Activated naive CD4-positive, alpha-beta T cell treated with Interleukin-2 at 50 U/mL for 16 hours (primary cell): Measurements from ENCODE around the gene CBX4.

Experiments
- DNase-seq: peaks from one replicate; pipeline ENCODE4 v3.0.0-alpha.2; 2020

CBX4 gene

DNA sequence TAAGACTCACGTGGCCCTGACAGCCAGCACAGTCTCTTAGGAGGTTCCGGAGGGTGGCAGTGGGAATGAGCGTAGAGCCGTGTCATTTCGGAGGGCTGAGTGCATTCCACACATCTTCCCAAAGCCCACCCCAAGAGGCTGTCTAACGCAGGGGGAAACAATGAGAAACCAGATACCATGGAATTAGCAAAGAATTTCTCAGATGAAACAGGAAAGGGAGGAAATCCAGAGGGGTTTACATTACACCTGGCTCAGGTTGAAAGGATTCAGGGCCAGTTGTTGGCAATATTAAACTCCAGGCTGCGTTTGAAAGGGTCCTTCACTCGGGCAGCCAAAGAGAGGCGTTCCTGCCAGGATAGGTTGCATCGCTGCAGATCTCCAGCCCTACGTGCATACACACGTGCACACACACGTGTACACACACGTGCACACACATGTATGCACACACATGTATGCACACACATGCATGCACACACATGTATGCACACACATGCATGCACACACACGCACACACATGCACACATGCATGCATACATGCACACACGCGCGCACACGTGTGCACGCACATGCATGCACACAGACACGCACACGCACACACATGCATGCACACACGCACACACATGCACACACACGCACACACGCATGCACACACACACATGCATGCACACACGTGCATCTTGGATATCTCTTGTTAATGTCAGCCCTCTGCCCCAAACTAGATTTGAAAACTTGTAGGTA is 12.2 kb downstream of the CBX4 start:
- no peak for DNase-seq

DNA sequence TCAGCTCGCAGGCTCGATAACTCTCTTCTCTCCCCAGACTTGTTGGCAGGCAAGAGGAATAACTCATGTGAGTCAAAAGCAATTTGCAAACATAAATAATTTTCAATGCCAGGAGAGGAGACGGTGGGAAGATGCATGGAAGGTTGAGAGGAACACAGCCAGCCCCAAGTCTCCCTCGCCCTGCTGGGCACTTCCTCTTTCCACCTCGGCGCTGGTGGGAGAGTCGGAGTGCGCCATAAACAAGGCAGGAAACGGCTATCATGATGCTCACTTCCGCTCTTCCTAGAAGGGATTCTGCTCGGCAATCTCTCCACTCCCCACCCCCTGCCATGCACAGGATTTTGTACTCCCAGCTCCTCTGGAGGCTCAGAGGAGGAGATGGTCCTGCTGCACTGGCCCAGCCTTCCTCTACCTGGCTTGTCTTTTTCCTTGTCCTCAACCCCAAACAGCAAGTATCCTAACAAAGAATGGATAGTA is 13.0 kb downstream of the CBX4 start:
- no peak for DNase-seq

DNA sequence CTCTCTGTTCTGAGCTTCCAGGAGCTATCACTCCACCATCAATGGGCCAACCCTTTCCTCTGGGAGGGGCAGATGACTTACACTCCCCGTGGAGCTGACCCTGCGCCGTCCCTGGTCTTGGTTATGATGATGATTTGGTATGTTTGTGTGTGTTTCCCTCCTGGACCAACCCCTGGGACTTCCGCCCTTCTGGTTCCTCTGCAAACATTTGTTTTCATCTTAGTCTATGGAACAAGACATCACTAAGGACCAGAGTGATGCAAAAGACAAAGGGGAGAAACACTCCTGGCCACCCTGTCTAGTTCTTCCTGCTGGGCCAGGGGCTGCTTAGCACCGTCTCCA is 13.7 kb downstream of the CBX4 start:
- DNase-seq, result no peak

GRCh38 chr17:79824893-79825579 is 14.2 kb downstream of the CBX4 start:
- DNase-seq, result no peak

GRCh38 chr17:79824234-79824633 is 15.0 kb downstream of the CBX4 start:
- no peak for DNase-seq

DNA sequence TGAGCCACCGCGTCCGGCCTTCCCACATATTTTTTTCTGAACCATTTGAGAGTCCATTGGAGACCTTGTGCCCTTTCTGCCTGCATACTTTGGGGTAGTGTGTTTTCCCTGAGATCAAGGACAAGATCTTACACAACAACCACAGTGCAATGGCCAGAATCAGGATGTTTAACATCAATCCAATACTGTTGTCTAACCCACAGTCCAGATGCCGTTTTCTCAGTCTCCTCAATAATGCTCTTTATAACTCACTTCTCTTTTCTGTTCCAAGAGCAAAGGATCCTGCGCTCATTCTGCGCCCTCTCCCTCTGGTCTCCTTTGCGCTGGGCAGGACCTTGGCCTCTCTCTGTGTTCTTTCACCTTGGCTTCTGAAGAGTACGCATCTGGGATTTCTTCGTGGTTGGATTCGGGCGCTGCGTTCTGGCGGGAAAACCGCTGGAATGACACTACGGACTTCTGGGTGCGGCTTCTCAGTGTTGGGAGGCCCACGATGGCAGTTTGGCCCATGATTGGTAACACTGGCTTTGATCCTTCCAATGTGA is 16.6 kb downstream of the CBX4 start:
- no peak for DNase-seq

- no peak for DNase-seq
Measured at GRCh38 chr17:79821331-79822095, 17.7 kb downstream of the CBX4 start.

DNA sequence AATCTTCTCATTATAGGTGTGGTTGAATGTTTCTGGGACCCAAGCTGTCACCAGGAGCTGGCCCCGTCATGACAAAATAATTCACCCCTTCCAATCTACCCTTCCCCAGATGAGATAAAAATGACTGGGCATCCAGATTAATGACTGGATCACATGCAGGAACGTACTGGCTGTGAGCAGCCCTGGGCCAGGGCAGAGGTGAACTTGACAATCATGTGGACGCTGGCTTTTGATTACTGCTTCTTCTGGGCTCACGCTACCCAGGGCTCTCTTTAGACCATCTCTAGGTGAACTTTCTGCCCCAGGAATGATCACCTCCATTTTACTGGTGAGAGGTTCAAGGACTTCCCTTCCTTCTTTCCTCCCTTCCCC is 18.3 kb downstream of the CBX4 start:
- DNase-seq, result no peak

DNA sequence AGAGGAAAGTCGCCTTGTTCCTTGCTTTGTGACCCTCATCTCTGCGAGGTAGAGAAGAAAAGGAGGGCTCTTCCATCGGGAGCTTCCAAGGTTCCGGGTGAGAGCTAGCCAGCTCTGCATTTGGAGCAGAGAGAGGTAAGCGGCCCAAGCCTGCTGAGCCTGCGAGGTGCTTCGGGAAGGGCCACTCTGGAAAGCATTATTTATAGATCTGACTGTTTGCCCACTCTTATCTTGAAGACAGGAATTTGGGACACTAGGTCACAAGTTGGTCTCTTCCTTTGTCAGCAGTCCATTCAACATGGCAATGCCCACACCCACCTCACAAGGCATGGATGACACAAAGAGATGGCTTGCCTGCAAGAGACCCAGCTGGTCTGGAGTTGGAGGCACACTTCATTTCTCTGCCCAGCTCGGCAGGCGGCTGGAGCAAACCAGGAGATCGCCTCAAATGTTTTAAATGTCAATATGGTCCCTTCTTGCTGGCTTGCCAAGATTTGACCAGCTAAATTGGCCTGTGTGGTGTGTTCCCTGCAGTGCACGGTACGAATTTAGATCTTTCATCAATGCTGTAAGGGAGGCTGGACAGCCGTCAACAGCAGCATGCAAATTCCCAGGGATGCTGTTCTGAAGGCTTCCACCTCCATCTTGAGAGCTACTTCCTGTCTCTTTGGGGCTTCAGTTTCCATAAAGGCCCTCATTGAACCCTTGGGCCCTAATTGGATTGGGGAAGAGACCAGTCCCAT is 19.5 kb downstream of the CBX4 start:
- no peak for DNase-seq

DNA sequence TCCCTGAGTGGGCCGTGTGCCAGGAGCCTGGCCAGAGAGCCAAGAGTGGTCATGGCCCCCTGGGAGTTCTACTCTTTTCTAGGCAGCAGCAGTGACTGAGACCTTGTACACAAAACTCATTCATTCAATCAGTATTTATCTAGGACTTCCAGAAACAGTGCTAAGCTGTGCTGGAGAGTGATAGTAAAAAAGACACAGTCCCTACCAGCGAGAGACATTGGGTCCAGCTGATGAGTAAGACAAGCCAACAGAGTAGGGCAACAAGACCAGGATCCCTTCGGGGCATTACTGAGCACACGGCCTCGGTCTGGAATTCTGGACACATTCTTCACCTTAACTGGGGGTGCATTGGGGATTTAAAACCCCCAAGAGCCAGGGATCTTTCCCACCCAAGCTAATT is 20.2 kb downstream of the CBX4 start:
- no peak for DNase-seq

GRCh38 chr17:79818026-79818758 is 21.0 kb downstream of the CBX4 start:
- no peak for DNase-seq

DNA sequence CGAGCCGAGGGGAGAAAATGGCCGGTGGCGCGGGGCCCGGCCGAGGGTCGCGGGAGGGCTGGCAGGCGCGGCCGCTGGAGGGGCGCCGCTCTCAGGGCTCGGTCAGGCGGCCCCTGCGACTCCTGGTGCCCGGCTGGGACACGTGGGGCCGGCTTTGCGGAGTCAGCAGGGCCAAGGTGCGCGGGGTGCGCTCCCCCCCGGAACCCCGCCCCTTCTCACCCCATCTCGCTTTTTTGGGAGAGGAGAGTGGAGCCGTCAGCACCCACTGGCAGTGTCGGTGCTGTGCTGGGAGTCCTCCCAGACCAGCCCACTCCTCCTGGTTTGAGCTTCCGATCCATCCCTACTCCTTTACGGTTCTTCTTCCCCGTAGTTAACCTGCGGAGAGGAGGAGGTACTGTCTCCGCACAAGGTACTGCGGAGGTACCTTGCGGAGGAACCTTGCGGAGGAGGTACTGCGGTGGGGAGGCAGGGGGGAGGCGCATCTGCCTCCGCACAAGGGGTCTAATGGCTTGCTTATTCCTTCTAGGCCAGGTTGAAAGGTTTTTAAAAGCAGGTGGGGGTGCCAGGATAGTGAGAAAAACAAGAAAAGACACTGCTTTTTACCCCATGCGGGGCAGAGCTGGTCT is 23.3 kb downstream of the CBX4 start:
- DNase-seq, result no peak

- no peak for DNase-seq
Measured at GRCh38 chr17:79814974-79815835, 24.0 kb downstream of the CBX4 start.

DNA sequence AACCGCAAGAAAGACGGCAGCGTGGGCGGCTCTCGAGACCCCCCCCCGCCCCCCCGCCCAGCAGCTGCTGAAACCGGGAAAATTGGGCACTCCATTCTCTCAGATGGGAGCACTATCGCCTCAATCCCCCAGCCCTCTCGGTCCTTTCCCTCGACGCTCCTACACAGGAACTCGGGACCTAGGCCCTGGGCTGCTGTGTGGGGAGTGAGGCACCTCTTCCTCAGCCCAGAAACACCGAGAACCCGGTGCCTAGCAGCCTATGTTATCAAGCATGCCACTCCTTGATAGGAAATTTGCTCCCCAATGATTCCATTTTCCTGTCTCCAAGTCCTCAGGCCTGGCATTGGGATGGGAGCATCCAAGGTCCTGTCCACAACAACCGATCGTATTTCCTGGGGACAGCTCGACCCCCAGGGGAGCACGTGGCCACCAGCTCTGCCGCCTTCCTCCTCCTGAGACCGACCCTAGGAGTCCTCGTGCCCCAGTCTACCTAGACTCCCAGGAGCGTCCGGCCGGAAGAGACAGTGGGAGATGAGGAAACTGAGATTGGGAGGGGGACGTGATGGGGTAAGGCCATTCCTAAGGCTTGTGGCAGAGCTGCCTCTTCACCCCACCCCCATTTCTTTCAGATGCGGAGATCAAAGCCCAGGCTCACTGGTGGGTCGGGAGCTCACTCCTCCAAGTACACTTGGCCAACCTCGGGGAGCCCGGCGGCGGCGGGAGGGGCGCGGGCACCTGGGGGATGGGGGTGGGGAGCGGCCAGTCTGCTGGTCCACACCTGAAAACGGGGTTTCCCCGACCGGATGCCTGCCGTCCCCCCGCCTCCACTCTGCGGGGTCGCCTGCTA is 24.9 kb downstream of the CBX4 start:
- DNase-seq, result no peak

GRCh38 chr17:79813297-79814126 is 25.7 kb downstream of the CBX4 start:
- no peak for DNase-seq

DNA sequence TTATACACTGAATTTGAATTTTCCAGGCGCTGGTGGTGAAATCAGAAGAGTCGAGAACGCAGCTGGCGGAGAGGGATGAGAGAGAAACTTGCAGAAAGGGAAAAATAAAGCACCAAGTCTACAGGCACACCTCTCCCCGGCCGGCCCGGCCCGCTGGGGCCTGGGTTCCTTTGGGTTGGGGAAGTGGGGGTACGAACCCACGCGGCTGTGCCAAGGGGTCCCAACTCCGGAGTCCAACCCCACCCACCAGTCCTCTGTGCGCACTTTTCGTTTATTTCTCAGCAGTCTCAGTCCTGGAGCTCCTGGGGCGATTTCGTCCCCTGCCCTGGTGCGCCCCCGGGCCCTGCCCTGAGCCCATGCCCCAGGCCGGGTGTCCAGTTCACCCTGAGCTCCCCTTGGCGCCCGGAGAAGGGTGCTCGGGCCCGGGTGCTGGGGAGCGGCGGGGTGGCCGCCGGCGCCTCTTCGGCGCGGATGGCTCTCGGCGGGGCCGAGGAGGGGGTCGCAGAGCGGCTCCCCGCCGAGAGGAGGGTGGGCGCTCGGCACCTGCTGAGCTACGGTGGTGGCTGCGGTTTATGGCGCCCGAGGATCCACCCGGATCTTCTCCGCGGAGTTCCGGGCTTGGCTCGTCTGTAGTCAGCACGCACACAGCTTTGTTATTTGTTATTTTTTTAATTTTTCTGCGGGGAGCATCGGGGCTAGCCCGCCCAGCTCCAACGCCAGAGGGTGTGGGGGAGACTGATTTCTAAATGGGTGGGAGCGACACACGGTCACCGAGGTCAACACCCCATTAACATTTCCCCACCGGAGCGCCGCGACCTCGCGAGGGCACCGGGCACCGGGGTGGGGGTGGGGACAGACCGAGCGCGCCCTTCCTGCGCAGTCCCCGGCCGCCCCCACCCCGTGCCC is 26.6 kb downstream of the CBX4 start:
- no peak for DNase-seq

DNA sequence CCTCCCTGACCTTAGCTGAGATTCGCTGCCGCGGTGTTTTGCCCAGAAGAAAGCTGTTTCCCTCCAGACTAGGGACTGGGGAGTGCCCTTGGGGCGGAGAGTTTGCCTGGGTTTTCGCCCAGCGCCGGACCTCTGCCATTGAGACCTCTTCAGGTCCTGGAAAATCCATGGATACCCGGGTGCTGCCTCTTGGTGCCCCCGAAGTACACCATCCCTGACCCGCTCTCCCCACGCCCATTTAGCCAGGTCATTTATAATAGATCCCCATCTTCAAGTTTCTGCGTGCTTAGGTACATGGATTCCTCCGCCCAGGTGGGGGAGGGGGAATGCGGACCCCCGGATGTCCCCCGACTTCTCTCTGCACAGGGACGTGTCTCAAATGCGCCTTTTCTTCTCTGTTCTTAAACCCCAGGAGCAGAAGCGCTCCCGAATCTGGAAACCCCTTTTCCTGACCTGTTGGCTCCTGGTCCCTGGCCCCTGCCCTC is 27.3 kb downstream of the CBX4 start:
- no peak for DNase-seq
